Measurements from ENCODE around the gene NOP56.

The NOP56 gene

DNA sequence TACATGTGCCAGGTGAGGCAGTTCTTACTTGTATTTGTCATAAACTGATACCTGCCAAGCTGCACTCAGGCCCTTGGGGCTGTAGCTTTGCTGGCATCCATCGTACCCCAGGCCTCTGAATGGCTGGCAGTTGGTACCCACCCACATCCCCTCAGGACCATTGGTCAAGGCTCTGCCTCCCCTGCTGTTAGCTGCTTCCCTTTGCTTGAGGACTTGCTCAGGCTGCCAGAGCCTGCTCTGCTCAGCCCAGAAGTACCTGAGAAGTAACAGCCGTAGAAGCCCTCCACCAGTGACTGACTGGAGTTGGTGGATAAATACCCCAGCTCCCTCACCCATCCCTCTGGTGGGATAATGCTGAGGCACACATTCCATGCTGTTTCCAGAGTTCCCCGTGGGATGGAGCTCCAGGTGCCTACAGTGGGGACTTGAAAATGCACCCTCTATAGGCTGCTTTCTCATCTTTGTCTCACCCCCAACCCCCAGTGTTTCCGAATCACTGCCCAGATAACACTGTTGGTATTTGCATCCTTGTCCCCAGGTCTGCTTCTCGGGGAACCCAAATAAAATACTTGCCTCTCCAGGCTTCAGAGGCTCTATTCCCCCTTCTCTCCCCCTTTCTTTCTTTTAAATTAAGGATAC is 47.5 kb downstream of the NOP56 start:
- Histone ChIP-seq H3K4me1 (ENCODE audit: control extremely low read depth in 1 of 4, control insufficient read depth in 4 of 4, insufficient read depth in 4 of 4, low read length in 3 of 4) (peaks cover 0 to 2% (median 0%) of the 10 kb centered on the region in 4 experiments), H3K27ac (ENCODE audit: insufficient read depth in 1 of 2, low read depth in 1 of 2, low read length in 2 of 2, poor library complexity in 1 of 2, severe bottlenecking in 2 of 2) (no peak overlapping the region), H3K36me3 (ENCODE audit: control insufficient read depth in 4 of 4, insufficient read depth in 4 of 4, low read length in 3 of 4) (no peaks in the 10 kb centered on the region), H3K4me3 (ENCODE audit: control insufficient read depth in 1 of 7, extremely low read depth in 1 of 7, insufficient read depth in 4 of 7, low read depth in 2 of 7, low read length in 6 of 7) (no peak overlapping the region), H3K27me3 (replicated peaks in 2 of 5; ENCODE audit: control insufficient read depth in 4 of 5, insufficient read depth in 5 of 5, low read length in 4 of 5) (peaks cover 0 to 37% (median 10%) of the 10 kb centered on the region in 5 experiments), H3K9me3 (ENCODE audit: control extremely low read depth in 1 of 5, control insufficient read depth in 4 of 5, insufficient read depth in 2 of 5, low read depth in 1 of 5, low read length in 4 of 5) (no peaks in the 10 kb centered on the region)
- DNase-seq, result no peak
- CTCF ChIA-PET, result interaction anchor here (0.8 to 3.4 kb wide), 3 partner anchors 11 to 41 kb away, joined by 3 to 17 read pairs (median 12); no protein-coding TSS in a partner anchor
- WGBS (ENCODE audit: insufficient coverage), result 98% methylated on average over 4 of the region's 5 CpGs
- POLR2A ChIA-PET, result no interaction called here

DNA sequence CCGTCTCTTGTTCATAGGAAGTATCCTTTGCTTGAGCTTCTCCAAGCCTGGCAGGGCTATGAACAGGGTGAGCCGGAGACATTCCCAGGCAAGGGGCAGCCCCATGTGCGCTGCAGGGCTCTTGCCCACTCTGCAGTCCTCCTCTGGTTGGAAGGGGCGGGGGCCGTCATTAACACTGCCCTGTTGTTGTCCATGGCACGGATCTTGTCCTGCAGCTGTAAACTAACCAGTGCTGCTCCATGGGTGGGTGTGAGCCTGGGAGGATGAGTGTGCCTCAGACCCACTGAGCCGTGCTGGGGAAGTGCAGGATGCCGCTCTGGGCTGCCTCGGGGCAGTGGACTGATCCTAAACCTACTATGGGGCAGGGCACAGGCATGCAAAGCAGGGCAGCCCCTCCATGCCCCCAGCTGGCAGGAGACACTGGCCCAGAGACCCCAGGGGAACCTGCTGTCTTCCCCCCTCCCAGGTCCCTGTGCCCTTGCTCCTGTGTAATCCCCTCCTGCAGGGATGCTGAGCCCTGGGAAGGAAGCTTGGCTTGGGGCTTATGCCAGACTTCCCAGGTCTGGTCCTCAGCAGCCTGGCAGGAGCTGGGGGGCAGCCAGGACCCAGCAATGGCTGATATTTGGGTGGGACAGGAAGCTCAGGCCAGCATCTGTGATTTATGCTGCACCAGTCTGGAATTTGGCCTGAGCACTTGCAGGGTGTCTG is 48.6 kb downstream of the NOP56 start:
- CTCF ChIA-PET, result interaction anchor here (1.2 to 3.4 kb wide), 4 partner anchors 9 to 41 kb away, joined by 3 to 17 read pairs (median 8); no protein-coding TSS in a partner anchor
- H3K27me3 ChIP-seq (replicated peaks in 2 of 5; ENCODE audit: control insufficient read depth in 4 of 5, insufficient read depth in 5 of 5, low read length in 4 of 5), result peaks cover 0 to 25% (median 2%) of the 10 kb centered on the region in 5 experiments
- no peak for DNase-seq
- H3K36me3 ChIP-seq (ENCODE audit: control insufficient read depth in 4 of 4, insufficient read depth in 4 of 4, low read length in 3 of 4), result no peaks in the 10 kb centered on the region
- WGBS (ENCODE audit: insufficient coverage), result 92% methylated on average over 8 of the region's 9 CpGs
- H3K27ac ChIP-seq (ENCODE audit: insufficient read depth in 1 of 2, low read depth in 1 of 2, low read length in 2 of 2, poor library complexity in 1 of 2, severe bottlenecking in 2 of 2), result no peak overlapping the region
- H3K9me3 ChIP-seq (ENCODE audit: control extremely low read depth in 1 of 5, control insufficient read depth in 4 of 5, insufficient read depth in 2 of 5, low read depth in 1 of 5, low read length in 4 of 5), result no peaks in the 10 kb centered on the region
- H3K4me3 ChIP-seq (ENCODE audit: control insufficient read depth in 1 of 7, extremely low read depth in 1 of 7, insufficient read depth in 4 of 7, low read depth in 2 of 7, low read length in 6 of 7), result no peak overlapping the region
- POLR2A ChIA-PET, result interaction anchor here (0.7 kb wide), 1 partner anchor 9 kb away, joined by 3 read pairs; no protein-coding TSS in a partner anchor
- H3K4me1 ChIP-seq (ENCODE audit: control extremely low read depth in 1 of 4, control insufficient read depth in 4 of 4, insufficient read depth in 4 of 4, low read length in 3 of 4), result peaks cover 0 to 6% (median 2%) of the 10 kb centered on the region in 4 experiments

DNA sequence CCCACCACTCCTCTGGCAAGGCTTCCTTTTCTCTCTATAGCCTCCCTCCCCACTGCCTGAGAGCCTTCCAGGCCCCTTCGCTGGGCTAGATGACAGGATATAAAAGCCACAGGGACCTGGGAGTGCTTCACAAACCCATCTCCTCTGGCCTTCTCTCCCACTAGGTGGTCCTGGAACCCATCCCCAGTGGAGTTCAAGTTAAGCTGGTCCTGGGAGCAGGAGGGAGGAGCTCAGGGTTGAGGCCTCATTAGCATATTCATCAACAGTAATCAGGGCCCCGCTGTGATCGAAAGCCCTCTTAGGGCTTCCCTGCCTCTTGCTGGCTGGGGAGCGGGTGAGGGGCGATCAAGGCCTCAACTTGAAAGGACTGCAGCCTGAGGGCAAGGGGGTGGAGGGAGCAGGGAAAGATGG is 49.2 kb downstream of the NOP56 start:
- H3K9me3 ChIP-seq (ENCODE audit: control extremely low read depth in 1 of 5, control insufficient read depth in 4 of 5, insufficient read depth in 2 of 5, low read depth in 1 of 5, low read length in 4 of 5), result no peaks in the 10 kb centered on the region
- 90% methylated on average over 2 of the region's 5 CpGs for WGBS (ENCODE audit: insufficient coverage)
- ChIA-PET POLR2A (interaction anchor here (0.7 kb wide), 1 partner anchor 10 kb away, joined by 3 read pairs; no protein-coding TSS in a partner anchor), CTCF (interaction anchor here (1.6 to 3.1 kb wide), 2 partner anchors 11 to 40 kb away, joined by 5 to 12 read pairs; no protein-coding TSS in a partner anchor)
- H3K27ac ChIP-seq (ENCODE audit: insufficient read depth in 1 of 2, low read depth in 1 of 2, low read length in 2 of 2, poor library complexity in 1 of 2, severe bottlenecking in 2 of 2), result no peak overlapping the region
- no peak overlapping the region for H3K4me3 ChIP-seq (ENCODE audit: control insufficient read depth in 1 of 7, extremely low read depth in 1 of 7, insufficient read depth in 4 of 7, low read depth in 2 of 7, low read length in 6 of 7)
- no peaks in the 10 kb centered on the region for H3K36me3 ChIP-seq (ENCODE audit: control insufficient read depth in 4 of 4, insufficient read depth in 4 of 4, low read length in 3 of 4)
- H3K27me3 ChIP-seq (replicated peaks in 2 of 5; ENCODE audit: control insufficient read depth in 4 of 5, insufficient read depth in 5 of 5, low read length in 4 of 5), result peaks cover 0 to 19% (median 0%) of the 10 kb centered on the region in 5 experiments
- peaks cover 0 to 12% (median 8%) of the 10 kb centered on the region in 4 experiments for H3K4me1 ChIP-seq (ENCODE audit: control extremely low read depth in 1 of 4, control insufficient read depth in 4 of 4, insufficient read depth in 4 of 4, low read length in 3 of 4)
- no peak for DNase-seq

DNA sequence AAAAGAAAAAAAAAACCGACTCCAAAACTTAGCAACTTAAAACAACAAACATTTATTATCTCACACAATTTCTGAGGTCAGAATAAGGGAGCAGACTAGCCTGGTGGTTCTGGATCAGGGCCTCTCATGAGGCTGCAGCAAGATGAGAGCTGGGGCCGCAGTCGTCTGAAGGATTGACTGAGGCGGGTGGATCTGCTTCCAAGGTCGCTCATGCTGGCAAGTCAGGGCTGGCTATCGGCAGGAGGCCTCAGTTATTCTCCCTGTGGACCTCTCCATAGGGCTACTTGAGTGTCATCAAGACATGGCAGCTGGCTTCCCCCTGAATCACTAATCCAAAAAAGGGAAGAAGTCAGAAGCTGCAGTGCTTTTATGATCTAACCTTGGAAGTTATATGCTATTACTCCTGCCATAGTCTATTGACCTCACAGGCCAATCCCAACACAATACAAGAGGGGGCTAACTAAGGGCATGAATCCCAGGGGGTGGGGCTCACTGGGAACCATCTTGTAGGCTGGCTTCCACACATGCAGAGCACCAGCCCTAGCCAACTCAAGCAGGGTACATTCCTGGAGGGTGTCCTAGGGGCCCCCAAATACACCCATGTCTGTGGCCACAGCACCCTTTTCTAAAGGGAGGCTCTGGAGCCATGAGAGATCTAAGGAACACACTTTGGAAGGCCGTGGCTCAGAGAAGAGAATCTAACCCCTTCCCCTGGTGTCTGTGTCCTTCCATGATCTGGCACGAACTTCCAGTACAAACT is 51.5 kb downstream of the NOP56 start:
- Histone ChIP-seq H3K36me3 (ENCODE audit: control insufficient read depth in 4 of 4, insufficient read depth in 4 of 4, low read length in 3 of 4) (no peaks in the 10 kb centered on the region), H3K27me3 (replicated peaks in 2 of 5; ENCODE audit: control insufficient read depth in 4 of 5, insufficient read depth in 5 of 5, low read length in 4 of 5) (peaks cover 0 to 8% (median 0%) of the 10 kb centered on the region in 5 experiments), H3K27ac (ENCODE audit: insufficient read depth in 1 of 2, low read depth in 1 of 2, low read length in 2 of 2, poor library complexity in 1 of 2, severe bottlenecking in 2 of 2) (no peak overlapping the region), H3K4me1 (ENCODE audit: control extremely low read depth in 1 of 4, control insufficient read depth in 4 of 4, insufficient read depth in 4 of 4, low read length in 3 of 4) (peaks cover 0 to 27% (median 25%) of the 10 kb centered on the region in 4 experiments), H3K4me3 (ENCODE audit: control insufficient read depth in 1 of 7, extremely low read depth in 1 of 7, insufficient read depth in 4 of 7, low read depth in 2 of 7, low read length in 6 of 7) (no peak overlapping the region), H3K9me3 (ENCODE audit: control extremely low read depth in 1 of 5, control insufficient read depth in 4 of 5, insufficient read depth in 2 of 5, low read depth in 1 of 5, low read length in 4 of 5) (no peaks in the 10 kb centered on the region)
- CTCF ChIA-PET, result interaction anchor here (1.8 kb wide), 1 partner anchor 10 kb away, joined by 4 read pairs; no protein-coding TSS in a partner anchor
- POLR2A ChIA-PET, result no interaction called here
- DNase-seq, result no peak
- WGBS (ENCODE audit: insufficient coverage), result 99% methylated on average over 7 of the region's 8 CpGs

DNA sequence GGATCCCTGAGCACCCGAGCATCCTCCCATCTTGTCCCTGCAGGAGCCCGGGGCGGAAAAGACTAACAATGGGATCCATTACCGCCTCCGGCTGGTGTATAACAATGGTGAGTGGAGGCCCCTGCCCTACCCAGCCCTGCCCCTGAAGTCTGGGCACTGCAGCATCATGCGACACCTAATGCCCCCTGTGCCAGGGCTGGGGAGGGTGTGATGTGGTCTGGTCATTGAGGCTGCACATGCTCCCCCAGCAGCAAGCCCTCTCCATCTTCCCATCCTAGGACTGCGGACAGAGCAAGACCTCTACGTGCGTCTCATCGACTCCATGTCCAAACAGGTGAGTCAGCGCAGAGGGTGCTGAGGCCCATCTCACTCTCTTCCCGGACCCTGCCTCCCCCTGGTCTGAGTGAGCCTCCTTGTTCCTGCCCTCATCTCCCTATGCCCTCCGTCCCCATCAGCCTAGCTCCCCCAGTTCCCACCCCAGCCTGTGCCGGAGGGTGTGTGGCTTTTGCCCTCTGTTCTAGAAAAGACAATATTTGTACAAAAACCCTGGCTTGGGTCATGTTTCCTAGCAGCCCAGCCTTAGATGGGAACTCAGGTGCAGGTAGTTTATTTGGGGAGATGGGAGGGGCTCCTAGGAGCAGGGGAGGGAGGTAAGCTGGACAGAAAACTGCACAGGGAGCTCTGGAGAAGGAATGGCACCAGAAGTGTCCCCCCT is 53.7 kb downstream of the NOP56 start:
- ChIA-PET CTCF (interaction anchor here (1.1 to 11.9 kb wide), 8 partner anchors 9 to 36 kb away, joined by 3 to 147 read pairs (median 6); no protein-coding TSS in a partner anchor), POLR2A (interaction anchor here (1.0 to 1.9 kb wide), 4 partner anchors 13 to 94 kb away, joined by 3 to 9 read pairs (median 4); partner anchors contain the start of genes CPXM1 and EBF4)
- no peak overlapping the region for H3K4me3 ChIP-seq (ENCODE audit: control insufficient read depth in 1 of 7, extremely low read depth in 1 of 7, insufficient read depth in 4 of 7, low read depth in 2 of 7, low read length in 6 of 7)
- no peaks in the 10 kb centered on the region for H3K9me3 ChIP-seq (ENCODE audit: control extremely low read depth in 1 of 5, control insufficient read depth in 4 of 5, insufficient read depth in 2 of 5, low read depth in 1 of 5, low read length in 4 of 5)
- no peak for DNase-seq
- peaks cover 0 to 29% (median 27%) of the 10 kb centered on the region in 4 experiments for H3K4me1 ChIP-seq (ENCODE audit: control extremely low read depth in 1 of 4, control insufficient read depth in 4 of 4, insufficient read depth in 4 of 4, low read length in 3 of 4)
- H3K36me3 ChIP-seq (ENCODE audit: control insufficient read depth in 4 of 4, insufficient read depth in 4 of 4, low read length in 3 of 4), result no peaks in the 10 kb centered on the region
- 99% methylated on average over 10 of the region's 14 CpGs for WGBS (ENCODE audit: insufficient coverage)
- H3K27me3 ChIP-seq (replicated peaks in 2 of 5; ENCODE audit: control insufficient read depth in 4 of 5, insufficient read depth in 5 of 5, low read length in 4 of 5), result peaks cover 0 to 4% (median 0%) of the 10 kb centered on the region in 5 experiments
- no peak overlapping the region for H3K27ac ChIP-seq (ENCODE audit: insufficient read depth in 1 of 2, low read depth in 1 of 2, low read length in 2 of 2, poor library complexity in 1 of 2, severe bottlenecking in 2 of 2)

DNA sequence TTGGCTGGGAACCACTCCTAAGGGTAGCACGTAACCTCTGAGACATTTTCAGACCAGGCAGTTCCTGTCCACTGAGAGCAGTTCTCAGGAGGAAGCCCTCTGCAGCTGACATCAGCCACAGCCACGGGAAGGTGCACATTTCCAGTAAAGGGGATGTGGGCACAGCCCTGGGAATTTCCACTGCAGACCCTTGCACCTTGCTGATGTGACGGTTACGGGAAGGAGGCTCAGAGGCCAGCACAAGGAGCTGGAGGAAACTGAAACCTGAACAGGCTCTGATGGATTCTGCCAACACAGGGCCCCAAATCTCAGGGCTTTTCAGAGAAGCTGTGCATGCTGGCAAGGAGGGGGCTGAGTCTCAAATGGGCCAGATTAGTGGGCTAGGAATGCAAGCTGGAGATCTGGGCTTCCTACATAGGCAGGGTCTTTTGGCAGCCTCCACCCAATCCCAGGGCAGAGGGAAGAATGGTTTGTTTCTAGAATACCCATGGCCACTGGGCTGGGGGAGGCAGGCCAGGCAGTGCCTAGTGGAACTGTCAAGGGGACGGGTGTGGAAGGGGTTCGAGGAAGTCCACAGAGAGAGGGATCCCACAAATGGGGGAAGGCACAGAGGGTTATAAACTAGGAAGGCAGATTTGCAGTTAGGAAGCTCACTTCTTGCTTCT is 54.4 kb downstream of the NOP56 start:
- ChIA-PET CTCF (interaction anchor here (1.1 to 11.9 kb wide), 9 partner anchors 8 to 144 kb away, joined by 3 to 147 read pairs (median 6); no protein-coding TSS in a partner anchor), POLR2A (interaction anchor here (1.0 to 1.9 kb wide), 4 partner anchors 14 to 93 kb away, joined by 3 to 9 read pairs (median 4); partner anchors contain the start of genes CPXM1 and EBF4)
- H3K36me3 ChIP-seq (ENCODE audit: control insufficient read depth in 4 of 4, insufficient read depth in 4 of 4, low read length in 3 of 4), result no peaks in the 10 kb centered on the region
- peak overlapping the region in 1 of 2 experiments; percentile 61 for H3K27ac ChIP-seq (ENCODE audit: insufficient read depth in 1 of 2, low read depth in 1 of 2, low read length in 2 of 2, poor library complexity in 1 of 2, severe bottlenecking in 2 of 2)
- DNase-seq, result peak; percentile 47 to 94 (median 90)
- H3K9me3 ChIP-seq (ENCODE audit: control extremely low read depth in 1 of 5, control insufficient read depth in 4 of 5, insufficient read depth in 2 of 5, low read depth in 1 of 5, low read length in 4 of 5), result no peaks in the 10 kb centered on the region
- peak overlapping the region in 2 of 7 experiments; percentile 11 to 40 for H3K4me3 ChIP-seq (ENCODE audit: control insufficient read depth in 1 of 7, extremely low read depth in 1 of 7, insufficient read depth in 4 of 7, low read depth in 2 of 7, low read length in 6 of 7)
- 23% methylated on average over 6 of the region's 6 CpGs for WGBS (ENCODE audit: insufficient coverage)
- peaks cover 0 to 4% (median 0%) of the 10 kb centered on the region in 5 experiments for H3K27me3 ChIP-seq (replicated peaks in 2 of 5; ENCODE audit: control insufficient read depth in 4 of 5, insufficient read depth in 5 of 5, low read length in 4 of 5)
- H3K4me1 ChIP-seq (ENCODE audit: control extremely low read depth in 1 of 4, control insufficient read depth in 4 of 4, insufficient read depth in 4 of 4, low read length in 3 of 4), result peaks cover 0 to 29% (median 27%) of the 10 kb centered on the region in 4 experiments

Measured in common myeloid progenitor, CD34-positive (primary cell).